A673 (cell line): ENCODE measurements around the gene DUSP8. TPM values are rescaled to one million over a fixed set of nuclear protein-coding genes. Genes with fewer than 3 reads are reported as not detected.

ENCODE experiments used
- BruUV-seq: library from RNA; stranded (reverse); fragments of 400-500 nt; replicated peaks from 2 replicates; lab custom pipeline; 2021; lab: Mats Ljungman, UMichigan
- CTCF ChIA-PET: fragments of 300-600 bp; sonication (Branson Sonifier 250); formaldehyde crosslinking; loops from one replicate; lab custom pipeline; 2022; ENCODE audit warnings: antibody characterized with exemption; lab: Charles Lee
- POLR2A ChIA-PET: fragments of 300-600 bp; sonication (Branson Sonifier 250); formaldehyde crosslinking; loops from one replicate; lab custom pipeline; 2022; ENCODE audit warnings: antibody characterized with exemption; ENCODE audit not compliant: low non-redundant PET; lab: Charles Lee
- DNase-seq: peaks from one replicate; pipeline ENCODE4 v3.0.0-alpha.2; 2015; ENCODE audit warnings: low spot score
- H3K27ac ChIP-seq: fragments of 200-600 bp; sonication (generic); 2 replicates; pipeline ENCODE4 v1.5.1; 2016; ENCODE audit warnings: mixed run types, low read depth, mild to moderate bottlenecking, mixed read lengths, antibody characterized with exemption, low read length; ENCODE audit not compliant: poor library complexity, severe bottlenecking
- H3K27me3 ChIP-seq: fragments of 200-600 bp; sonication (generic); replicated peaks from 2 replicates; pipeline ENCODE4 v1.6.1; 2017; ENCODE audit warnings: mixed run types, low read depth, mild to moderate bottlenecking, mixed read lengths, antibody characterized with exemption, low read length; ENCODE audit not compliant: insufficient read depth, poor library complexity
- H3K36me3 ChIP-seq: fragments of 200-600 bp; sonication (generic); 2 replicates; pipeline ENCODE4 v1.6.1; 2016; ENCODE audit warnings: mixed run types, mild to moderate bottlenecking, mixed read lengths, antibody characterized with exemption, low read length; ENCODE audit not compliant: insufficient read depth, poor library complexity, severe bottlenecking
- H3K4me1 ChIP-seq: fragments of 200-600 bp; sonication (generic); 2 replicates; pipeline ENCODE4 v1.6.1; 2017; ENCODE audit warnings: mixed run types, mild to moderate bottlenecking, mixed read lengths, antibody characterized with exemption, low read length; ENCODE audit not compliant: insufficient read depth, poor library complexity, severe bottlenecking
- H3K4me3 ChIP-seq: fragments of 200-600 bp; sonication (generic); 2 replicates; pipeline ENCODE4 v1.5.1; 2016; ENCODE audit warnings: low read depth, mixed run types, mild to moderate bottlenecking, mixed read lengths, low read length; ENCODE audit not compliant: poor library complexity, severe bottlenecking
- H3K9me3 ChIP-seq: fragments of 200-600 bp; sonication (generic); 2 replicates; pipeline ENCODE4 v1.6.1; 2016; ENCODE audit warnings: mixed run types, low read depth, mild to moderate bottlenecking, mixed read lengths, antibody characterized with exemption, low read length; ENCODE audit not compliant: poor library complexity, severe bottlenecking
- EZH2 ChIP-seq: fragments of 200-600 bp; sonication (generic); IDR thresholded peaks from 2 replicates; pipeline ENCODE4 v1.6.1; 2017; ENCODE audit warnings: borderline replicate concordance, low read depth, mild to moderate bottlenecking, mixed read lengths, antibody characterized with exemption, low read length; ENCODE audit not compliant: poor library complexity, severe bottlenecking
- intact Hi-C: fragments of 100-400 bp; cut with micrococcal nuclease; formaldehyde crosslinking; loops from one replicate; pipeline ENCODE4 v1.10.0; 2022; ENCODE audit not compliant: unreplicated experiment
- total RNA-seq: library from RNA; stranded (reverse); gene quantifications from 2 replicates; pipeline ENCODE4 v1.2.3, GENCODE V29; 2021
- TF ChIP-seq, protein P1 (sequence below): fragments of 300-800, 200-600 bp; sonication (generic); conservative IDR thresholded peaks from 2 replicates; pipeline ENCODE4 v1.5.1; 2017; ENCODE audit warnings: low read depth, mild to moderate bottlenecking, antibody characterized with exemption, low read length, moderate library complexity, mixed read lengths

Gene DUSP8
- total RNA-seq, 1 experiment from 2014 or later, result 1.9 TPM

DNA sequence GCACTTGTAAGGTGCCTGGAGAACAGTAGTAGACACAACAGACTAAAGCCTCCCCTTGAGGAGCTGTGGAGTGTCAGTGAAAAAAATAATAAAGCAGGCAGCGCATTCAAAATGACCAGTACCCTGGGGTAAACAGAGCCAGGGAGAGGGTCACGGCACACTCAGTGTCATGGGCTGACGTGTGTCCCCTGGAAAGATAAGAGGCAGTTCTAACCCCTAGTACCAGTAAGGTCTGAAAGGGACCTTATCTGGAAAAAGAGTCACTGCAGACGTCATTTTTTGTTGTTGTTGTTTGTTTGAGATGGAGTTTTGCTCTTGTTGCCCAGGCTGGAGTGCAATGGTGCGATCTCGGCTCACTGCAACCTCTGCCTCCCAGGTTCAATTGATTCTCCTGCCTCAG lies 32.0 kb downstream of the DUSP8 start:
- intact Hi-C loops, result loop anchor here (10.0 kb wide), 1 partner anchor 85 kb away; the partner anchor contains the start of genes KRTAP5-4 and KRTAP5-5
- Histone ChIP-seq H3K27ac (no peak overlapping the region), H3K9me3 (no peaks in the 10 kb centered on the region), H3K4me1 (no peaks in the 10 kb centered on the region), H3K4me3 (no peak overlapping the region), H3K27me3 (no peaks in the 10 kb centered on the region), H3K36me3 (no peaks in the 10 kb centered on the region)
- ChIA-PET POLR2A (no interaction called here), CTCF (no interaction called here)
- TF ChIP-seq EZH2, result no peak
- TF ChIP-seq, protein P1, sequence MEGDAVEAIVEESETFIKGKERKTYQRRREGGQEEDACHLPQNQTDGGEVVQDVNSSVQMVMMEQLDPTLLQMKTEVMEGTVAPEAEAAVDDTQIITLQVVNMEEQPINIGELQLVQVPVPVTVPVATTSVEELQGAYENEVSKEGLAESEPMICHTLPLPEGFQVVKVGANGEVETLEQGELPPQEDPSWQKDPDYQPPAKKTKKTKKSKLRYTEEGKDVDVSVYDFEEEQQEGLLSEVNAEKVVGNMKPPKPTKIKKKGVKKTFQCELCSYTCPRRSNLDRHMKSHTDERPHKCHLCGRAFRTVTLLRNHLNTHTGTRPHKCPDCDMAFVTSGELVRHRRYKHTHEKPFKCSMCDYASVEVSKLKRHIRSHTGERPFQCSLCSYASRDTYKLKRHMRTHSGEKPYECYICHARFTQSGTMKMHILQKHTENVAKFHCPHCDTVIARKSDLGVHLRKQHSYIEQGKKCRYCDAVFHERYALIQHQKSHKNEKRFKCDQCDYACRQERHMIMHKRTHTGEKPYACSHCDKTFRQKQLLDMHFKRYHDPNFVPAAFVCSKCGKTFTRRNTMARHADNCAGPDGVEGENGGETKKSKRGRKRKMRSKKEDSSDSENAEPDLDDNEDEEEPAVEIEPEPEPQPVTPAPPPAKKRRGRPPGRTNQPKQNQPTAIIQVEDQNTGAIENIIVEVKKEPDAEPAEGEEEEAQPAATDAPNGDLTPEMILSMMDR, result no peak
- BruUV-seq, result no TSS peak
- no peak for DNase-seq

DNA sequence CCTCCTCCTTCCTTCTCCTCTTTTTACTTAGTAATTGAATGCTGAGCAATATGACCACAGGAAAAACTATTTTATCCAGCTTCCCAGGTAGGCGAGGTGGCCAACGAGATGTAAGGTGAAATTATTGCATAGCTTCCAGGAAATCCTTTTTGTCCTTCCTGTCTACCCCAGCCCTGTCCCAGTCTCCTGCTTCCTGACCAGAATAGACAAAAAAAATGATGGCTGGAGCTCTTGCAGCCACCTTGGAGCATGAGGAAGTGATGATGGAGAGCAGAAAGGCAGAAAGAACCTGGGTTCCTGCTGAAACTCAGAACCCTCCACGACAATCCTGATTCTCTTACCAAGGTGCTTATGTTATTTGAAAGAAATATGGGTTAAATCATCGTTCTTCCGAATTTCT lies 33.9 kb downstream of the DUSP8 start:
- H3K27me3 ChIP-seq, result no peaks in the 10 kb centered on the region
- no peak for DNase-seq
- ChIA-PET POLR2A (no interaction called here), CTCF (no interaction called here)
- no peaks in the 10 kb centered on the region for H3K4me1 ChIP-seq
- no peaks in the 10 kb centered on the region for H3K36me3 ChIP-seq
- no peak overlapping the region for H3K27ac ChIP-seq
- no peak overlapping the region for H3K4me3 ChIP-seq
- TF ChIP-seq EZH2, result no peak
- TF ChIP-seq, protein P1, result no peak
- H3K9me3 ChIP-seq, result no peaks in the 10 kb centered on the region
- intact Hi-C loops, result no loop called here
- BruUV-seq, result no TSS peak

DNA sequence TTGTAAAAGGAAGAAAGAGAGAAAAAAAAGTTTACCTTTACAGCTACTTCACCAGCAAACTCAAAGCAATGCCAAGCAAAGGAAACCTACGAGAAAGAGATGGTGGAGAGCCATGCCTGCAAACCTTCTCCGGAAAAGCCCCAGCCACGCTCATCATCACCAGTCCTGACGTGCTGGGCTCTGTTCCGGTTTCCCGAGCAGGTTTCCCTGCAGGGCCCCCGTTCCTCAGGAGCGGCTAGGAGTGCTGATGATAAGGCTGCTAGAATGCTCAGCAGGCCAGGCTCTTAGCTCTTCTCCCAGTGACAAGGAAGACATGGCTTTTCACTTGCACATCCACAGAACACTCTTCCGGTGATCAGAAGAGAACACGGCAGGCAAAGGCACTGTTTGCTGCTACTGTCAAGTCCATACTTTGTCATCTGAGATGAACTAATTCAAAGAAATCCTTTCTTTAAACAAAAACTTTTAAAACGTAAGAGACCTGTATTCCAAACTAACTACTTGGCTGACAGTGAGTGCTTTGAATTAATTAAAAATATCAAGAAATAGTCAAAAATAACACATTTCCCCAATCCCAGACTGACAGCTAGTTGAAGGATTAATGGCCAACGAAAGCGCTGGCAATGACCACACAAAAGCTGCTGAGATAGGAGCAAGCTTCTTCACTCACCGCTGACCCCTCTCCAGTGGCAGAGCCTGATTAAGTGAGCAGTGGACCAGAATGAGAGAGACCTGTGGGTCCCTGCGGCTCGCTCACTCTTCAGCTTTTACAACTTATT lies 35.8 kb downstream of the DUSP8 start:
- no peak overlapping the region for H3K27ac ChIP-seq
- H3K9me3 ChIP-seq, result no peaks in the 10 kb centered on the region
- intact Hi-C loops, result no loop called here
- no peaks in the 10 kb centered on the region for H3K27me3 ChIP-seq
- no peaks in the 10 kb centered on the region for H3K36me3 ChIP-seq
- no peak overlapping the region for H3K4me3 ChIP-seq
- TF ChIP-seq, protein P1, result no peak
- no peak for TF ChIP-seq EZH2
- no peak for DNase-seq
- BruUV-seq, result no TSS peak
- H3K4me1 ChIP-seq, result peaks cover 5% of the 10 kb centered on the region
- CTCF ChIA-PET, result no interaction called here
- POLR2A ChIA-PET, result interaction anchor here (0.6 kb wide), 1 partner anchor 841 kb away, joined by 6 read pairs; no protein-coding TSS in a partner anchor
